AG04450 (cell line): ENCODE measurements around the gene ZNF26. TPM values are rescaled to one million over a fixed set of nuclear protein-coding genes. Genes with fewer than 3 reads are reported as not detected.
"Not testable (repeated sequence)": the region's sequence is repeated elsewhere in the genome, so short reads cannot be mapped to it uniquely, and the experiment has no call there.

Experiments
- CTCF ChIA-PET: fragments of 300-600, 350-600 bp; formaldehyde crosslinking; extraction: SDS; loops from one replicate; lab custom pipeline; 2022; ENCODE audit warnings: antibody characterized with exemption, inconsistent platforms; lab: Charles Lee
- POLR2A ChIA-PET: fragments of 350-600 bp; formaldehyde crosslinking; extraction: SDS; loops from one replicate; lab custom pipeline; 2021; ENCODE audit warnings: antibody characterized with exemption, inconsistent platforms; lab: Yijun Ruan, JAX
- DNase-seq: peaks from one replicate; pipeline ENCODE4 v3.0.0-alpha.2; 2011; ENCODE audit warnings: low read depth, low spot score
- H3K27ac ChIP-seq: one replicate; pipeline ENCODE4 v1.5.1; 2012; ENCODE audit warnings: low read depth, low read length, control low read depth
- H3K27me3 ChIP-seq: one replicate; pipeline ENCODE4 v1.6.0; 2012; ENCODE audit warnings: low read length; ENCODE audit not compliant: control insufficient read depth, insufficient read depth
- H3K4me3 ChIP-seq: 2 replicates; pipeline ENCODE4 v1.5.1; 2011; ENCODE audit warnings: mild to moderate bottlenecking, low read depth, low read length, control low read depth
- H3K9me3 ChIP-seq: 2 replicates; pipeline ENCODE4 v1.5.1; 2012; ENCODE audit warnings: low read length; ENCODE audit not compliant: control insufficient read depth, insufficient read depth
- polyA plus RNA-seq: library from polyadenylated mRNA; depleted of rRNA; stranded (reverse); fragments of >200 nt; gene quantifications from 2 replicates; pipeline ENCODE4 v1.2.3, GENCODE V29; 2011
- TF ChIP-seq, protein P1 (sequence below): IDR thresholded peaks from 2 replicates; pipeline ENCODE4 v1.5.1; 2011; ENCODE audit warnings: low read depth, low read length, control low read depth, inconsistent platforms

The ZNF26 gene
- polyA plus RNA-seq, 1 experiment = 4.5 TPM

DNA sequence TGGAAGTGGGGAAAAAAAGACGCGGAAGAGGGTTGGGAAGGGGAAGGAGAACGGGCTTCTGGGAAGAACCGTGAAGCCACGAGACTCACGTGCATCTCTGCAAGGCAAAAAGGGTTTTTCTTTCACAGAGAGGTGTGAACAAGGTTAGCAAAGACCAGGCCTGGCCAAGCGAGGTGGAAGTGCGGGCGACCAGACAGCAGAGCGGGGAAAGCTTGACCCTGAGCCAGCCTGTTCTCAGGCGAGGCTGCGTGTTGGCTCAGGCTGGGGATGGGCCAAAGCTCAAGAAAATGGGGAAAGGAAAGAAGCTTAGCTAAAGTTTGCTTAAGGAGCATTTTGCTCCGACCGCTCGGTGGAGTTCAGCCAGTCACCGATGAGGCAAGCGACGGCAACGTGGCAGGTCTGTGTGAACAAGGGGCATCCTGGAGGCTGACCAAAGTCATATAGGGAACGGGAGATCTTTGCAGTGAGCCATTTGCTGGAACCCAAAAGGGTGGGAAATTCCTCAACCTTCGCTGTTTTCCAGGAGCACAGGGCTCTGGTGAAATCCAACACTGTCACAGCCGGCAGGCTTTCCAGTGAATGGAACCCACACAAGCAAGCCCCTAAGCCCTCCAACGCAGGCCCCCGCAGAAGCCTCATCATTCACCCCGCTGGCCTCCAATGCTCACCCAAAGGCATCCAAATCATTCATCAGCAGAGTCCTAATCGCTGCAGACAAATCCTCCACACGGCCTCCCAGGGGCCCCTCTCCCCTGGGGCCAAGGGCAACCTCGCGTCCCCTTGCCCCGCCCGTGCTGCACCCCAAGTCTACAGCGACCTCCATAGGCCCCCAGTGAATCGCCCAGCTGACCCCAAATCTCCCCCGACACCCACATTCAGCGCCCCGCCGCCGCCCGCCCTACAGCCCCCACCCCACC is 30.8 kb upstream of the ZNF26 start:
- Histone ChIP-seq H3K9me3 (peaks cover 72% of the 10 kb centered on the region), H3K4me3 (peak overlapping the region; percentile 79), H3K27ac (peak overlapping the region; percentile 95), H3K27me3 (no peaks in the 10 kb centered on the region)
- ChIA-PET POLR2A (interaction anchor here (0.6 to 0.7 kb wide), 2 partner anchors 12 to 80 kb away, joined by 3 to 6 read pairs; no protein-coding TSS in a partner anchor), CTCF (no interaction called here)
- peak; percentile 20 for DNase-seq
- TF ChIP-seq, protein P1, sequence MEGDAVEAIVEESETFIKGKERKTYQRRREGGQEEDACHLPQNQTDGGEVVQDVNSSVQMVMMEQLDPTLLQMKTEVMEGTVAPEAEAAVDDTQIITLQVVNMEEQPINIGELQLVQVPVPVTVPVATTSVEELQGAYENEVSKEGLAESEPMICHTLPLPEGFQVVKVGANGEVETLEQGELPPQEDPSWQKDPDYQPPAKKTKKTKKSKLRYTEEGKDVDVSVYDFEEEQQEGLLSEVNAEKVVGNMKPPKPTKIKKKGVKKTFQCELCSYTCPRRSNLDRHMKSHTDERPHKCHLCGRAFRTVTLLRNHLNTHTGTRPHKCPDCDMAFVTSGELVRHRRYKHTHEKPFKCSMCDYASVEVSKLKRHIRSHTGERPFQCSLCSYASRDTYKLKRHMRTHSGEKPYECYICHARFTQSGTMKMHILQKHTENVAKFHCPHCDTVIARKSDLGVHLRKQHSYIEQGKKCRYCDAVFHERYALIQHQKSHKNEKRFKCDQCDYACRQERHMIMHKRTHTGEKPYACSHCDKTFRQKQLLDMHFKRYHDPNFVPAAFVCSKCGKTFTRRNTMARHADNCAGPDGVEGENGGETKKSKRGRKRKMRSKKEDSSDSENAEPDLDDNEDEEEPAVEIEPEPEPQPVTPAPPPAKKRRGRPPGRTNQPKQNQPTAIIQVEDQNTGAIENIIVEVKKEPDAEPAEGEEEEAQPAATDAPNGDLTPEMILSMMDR = no peak

DNA sequence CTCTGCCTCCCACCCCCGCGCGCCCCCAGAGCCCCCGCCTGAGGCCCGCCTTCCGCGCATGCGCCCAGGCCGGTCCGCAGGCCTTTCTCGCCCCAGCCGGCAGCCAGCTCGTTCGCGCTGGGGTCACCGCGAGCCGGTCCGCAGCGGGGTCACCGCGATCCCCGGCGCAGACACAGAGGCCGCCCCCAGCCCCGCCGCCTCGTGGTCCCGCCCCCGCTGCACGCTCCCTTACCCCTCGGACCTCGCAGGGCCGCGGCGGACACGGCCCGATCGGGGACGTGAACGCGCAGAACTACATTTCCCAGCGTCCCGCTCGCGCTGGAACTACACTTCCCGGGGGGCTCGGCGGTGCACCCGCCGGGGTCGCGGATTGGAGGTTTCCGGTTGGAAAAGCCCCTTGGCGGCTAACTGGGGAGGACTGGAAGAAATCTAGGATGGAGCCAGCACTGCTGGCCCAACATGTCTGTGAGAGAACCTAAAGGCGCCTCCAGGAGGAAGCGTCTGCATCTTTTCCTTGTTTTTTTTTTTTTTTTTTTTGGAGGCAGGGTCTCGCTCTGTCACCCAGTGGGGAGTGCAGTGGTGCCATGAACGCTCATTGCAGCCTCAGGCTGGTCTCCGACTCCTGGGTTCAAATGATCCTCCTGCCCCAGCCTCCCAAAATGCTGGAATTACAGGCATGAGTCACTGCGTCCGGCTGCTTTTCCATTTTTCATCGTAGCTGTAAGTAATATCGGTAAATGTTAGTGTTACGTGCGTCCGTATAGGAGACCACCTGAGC is 30.0 kb upstream of the ZNF26 start, which contains the start of gene ZNF605:
Gene ZNF605 (minus strand): TSS at position 296 of the 778 bp plus-strand sequence. CDS start 10,671 bp downstream, outside the sequence.
- peaks cover 74% of the 10 kb centered on the region for H3K9me3 ChIP-seq
- peak within 1 kb of the TSS; percentile 95 for H3K27ac ChIP-seq
- DNase-seq = peak; percentile 58
- TF ChIP-seq, protein P1 = no peak
- no peaks in the 10 kb centered on the region for H3K27me3 ChIP-seq
- CTCF ChIA-PET = no interaction called here
- POLR2A ChIA-PET = no interaction called here
- peak within 1 kb of the TSS; percentile 79 for H3K4me3 ChIP-seq

DNA sequence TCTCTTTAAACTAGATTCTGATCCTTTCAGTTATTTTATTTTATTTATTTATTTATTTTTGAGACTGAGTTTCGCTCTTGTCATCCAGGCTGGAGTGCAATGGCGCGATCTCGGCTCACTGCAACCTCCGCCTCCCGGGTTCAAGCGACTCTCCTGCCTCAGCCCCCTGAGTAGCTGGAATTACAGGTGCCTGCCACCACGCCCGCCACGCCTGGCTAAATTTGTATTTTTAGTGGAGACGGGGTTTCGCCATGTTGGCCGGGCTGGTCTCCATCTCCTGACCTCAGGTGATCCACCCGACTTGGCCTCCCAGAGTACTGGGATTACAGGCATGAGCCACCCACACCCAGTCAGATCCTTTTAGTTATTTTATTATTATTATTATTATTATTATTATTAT is 24.4 kb upstream of the ZNF26 start:
- H3K27ac ChIP-seq, CTCF ChIA-PET, H3K4me3 ChIP-seq, DNase-seq, POLR2A ChIA-PET, H3K27me3 ChIP-seq: not testable (repeated sequence)
- peaks cover 67% of the 10 kb centered on the region for H3K9me3 ChIP-seq

DNA sequence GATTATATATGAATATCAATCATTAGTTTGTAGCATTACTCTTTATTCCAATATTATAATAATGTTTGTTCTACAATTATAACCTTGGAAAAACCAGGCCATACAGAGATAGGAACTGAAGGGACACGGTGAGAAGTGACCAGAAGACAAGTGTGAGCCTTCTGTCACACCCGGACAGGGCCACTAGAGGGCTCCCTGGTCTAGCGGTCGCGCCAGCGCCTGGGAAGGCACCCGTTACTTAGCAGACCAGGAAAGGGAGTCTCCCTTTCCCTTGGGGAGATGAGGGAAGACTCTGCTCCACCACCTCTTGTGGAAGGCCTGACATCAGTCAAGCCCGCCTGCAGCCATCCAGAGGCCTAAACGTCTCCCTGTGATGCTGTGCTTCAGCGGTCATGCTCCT is 22.2 kb upstream of the ZNF26 start:
- H3K27ac ChIP-seq, CTCF ChIA-PET, H3K4me3 ChIP-seq, POLR2A ChIA-PET, H3K27me3 ChIP-seq, DNase-seq: not testable (repeated sequence)
- H3K9me3 ChIP-seq = peaks cover 64% of the 10 kb centered on the region

DNA sequence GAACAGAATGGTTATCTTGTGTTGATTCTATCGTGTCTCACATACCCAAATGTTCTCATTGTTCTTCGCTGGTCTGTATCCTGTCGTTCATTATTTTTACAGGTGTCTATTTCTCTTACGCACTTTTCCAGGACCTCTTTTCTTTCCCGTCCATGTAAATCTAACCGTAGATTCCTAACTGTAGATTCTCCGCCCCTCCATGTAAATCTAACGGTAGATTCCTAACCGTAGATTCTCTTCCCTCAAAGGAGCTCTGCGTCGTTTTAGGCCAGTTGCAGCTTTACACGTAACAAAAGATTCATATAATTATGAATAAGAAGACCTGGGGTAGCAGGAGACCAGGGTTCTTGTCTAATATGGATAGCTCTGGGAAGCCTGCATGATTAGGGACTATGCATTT is 20.4 kb upstream of the ZNF26 start:
- POLR2A ChIA-PET = no interaction called here
- Histone ChIP-seq H3K27me3 (no peaks in the 10 kb centered on the region), H3K4me3 (no peak overlapping the region), H3K9me3 (peaks cover 76% of the 10 kb centered on the region), H3K27ac (no peak overlapping the region)
- no peak for DNase-seq
- CTCF ChIA-PET = no interaction called here
- TF ChIP-seq, protein P1 = no peak
